Trophoblast cell (in vitro differentiated cells and primary cell): ENCODE measurements around the gene BMERB1.

ENCODE experiments used
- DNase-seq, 2 donors: peaks; one replicate each; pipeline ENCODE4 v3.0.0-alpha.2; 2016
- H2AFZ ChIP-seq: 2 replicates; pipeline ENCODE4 v1.6.1; 2013; ENCODE audit warnings: low read length, moderate library complexity, mild to moderate bottlenecking; ENCODE audit not compliant: insufficient read depth, poor library complexity
- H2AK5ac ChIP-seq: 2 replicates; pipeline ENCODE4 v1.6.1; 2013; ENCODE audit warnings: mild to moderate bottlenecking, low read length
- H2BK120ac ChIP-seq: 2 replicates; pipeline ENCODE4 v1.6.1; 2013; ENCODE audit warnings: low read length, mild to moderate bottlenecking, moderate library complexity; ENCODE audit not compliant: insufficient read depth, poor library complexity
- H2BK12ac ChIP-seq: 2 replicates; pipeline ENCODE4 v1.6.1; 2013; ENCODE audit warnings: mild to moderate bottlenecking, low read length, moderate library complexity
- H2BK5ac ChIP-seq: 2 replicates; pipeline ENCODE4 v1.6.1; 2013; ENCODE audit warnings: low read length, low read depth, moderate library complexity, mild to moderate bottlenecking; ENCODE audit not compliant: poor library complexity
- H3K14ac ChIP-seq: 2 replicates; pipeline ENCODE4 v1.6.1; 2013; ENCODE audit warnings: mild to moderate bottlenecking, low read length
- H3K18ac ChIP-seq: 2 replicates; pipeline ENCODE4 v1.6.1; 2013; ENCODE audit warnings: mild to moderate bottlenecking, low read length
- H3K23ac ChIP-seq: 2 replicates; pipeline ENCODE4 v1.6.1; 2013; ENCODE audit warnings: low read length
- H3K27ac ChIP-seq: 2 replicates; pipeline ENCODE4 v1.5.1; 2013; ENCODE audit warnings: low read depth, mild to moderate bottlenecking, inconsistent platforms, low read length, moderate library complexity
- H3K27me3 ChIP-seq: 2 replicates; pipeline ENCODE4 v1.6.1; 2013; ENCODE audit warnings: inconsistent platforms, mild to moderate bottlenecking, low read length, moderate library complexity; ENCODE audit not compliant: insufficient read depth
- H3K36me3 ChIP-seq, 2 experiments: 1 replicate in 1 of 2; 2 replicates in 1 of 2; pipeline ENCODE4 v1.6.1; 2013; ENCODE audit warnings: low read length in 2 of 2, mild to moderate bottlenecking in 2 of 2, moderate library complexity in 1 of 2; ENCODE audit not compliant: insufficient read depth in 2 of 2, control insufficient read depth in 1 of 2
- H3K4ac ChIP-seq: 2 replicates; pipeline ENCODE4 v1.6.1; 2013; ENCODE audit warnings: low read depth, mild to moderate bottlenecking, low read length, moderate library complexity
- H3K4me1 ChIP-seq, 2 experiments: 1 replicate in 1 of 2; 2 replicates in 1 of 2; pipeline ENCODE4 v1.6.1; 2013; ENCODE audit warnings: low read length in 2 of 2, mild to moderate bottlenecking in 2 of 2, moderate library complexity in 1 of 2; ENCODE audit not compliant: insufficient read depth in 2 of 2, control insufficient read depth in 1 of 2
- H3K4me2 ChIP-seq: 2 replicates; pipeline ENCODE4 v1.6.1; 2013; ENCODE audit warnings: inconsistent platforms, mild to moderate bottlenecking, low read length, moderate library complexity
- H3K4me3 ChIP-seq: 2 replicates; pipeline ENCODE4 v1.5.1; 2013; ENCODE audit warnings: mild to moderate bottlenecking, low read depth, low read length, inconsistent platforms
- H3K79me1 ChIP-seq: one replicate; pipeline ENCODE4 v1.6.1; 2013; ENCODE audit warnings: low read length
- H3K79me2 ChIP-seq: 2 replicates; pipeline ENCODE4 v1.6.1; 2013; ENCODE audit warnings: low read length, mild to moderate bottlenecking; ENCODE audit not compliant: control insufficient read depth, insufficient read depth, poor library complexity
- H3K9ac ChIP-seq: 2 replicates; pipeline ENCODE4 v1.6.1; 2013; ENCODE audit warnings: mild to moderate bottlenecking, low read length
- H3K9me3 ChIP-seq: 2 replicates; pipeline ENCODE4 v1.6.1; 2013; ENCODE audit warnings: low read depth, mild to moderate bottlenecking, control low read depth, inconsistent platforms, low read length; ENCODE audit not compliant: insufficient read depth
- H4K12ac ChIP-seq: 2 replicates; pipeline ENCODE4 v1.6.1; 2013; ENCODE audit warnings: low read depth, mild to moderate bottlenecking, low read length, moderate library complexity
- H4K8ac ChIP-seq: 2 replicates; pipeline ENCODE4 v1.6.1; 2013; ENCODE audit warnings: low read depth, mild to moderate bottlenecking, low read length, moderate library complexity
- H4K91ac ChIP-seq: one replicate; pipeline ENCODE4 v1.6.1; 2013; ENCODE audit warnings: low read depth, mild to moderate bottlenecking, low read length, moderate library complexity
- WGBS: extraction: QIAGEN DNeasy Blood & Tissue Kit; methylation state at CpG from one replicate; pipeline ENCODE4 v1.1.7; 2013; ENCODE audit warnings: missing lambda C conversion rate; ENCODE audit not compliant: insufficient read length, insufficient coverage; ENCODE audit errors: extremely low coverage; 5-methylcytosine and 5-hydroxymethylcytosine counted together

The BMERB1 gene

GRCh38 chr16:15576960-15577958, 142.9 kb downstream of the BMERB1 start:
- Histone ChIP-seq H2AK5ac (no peak overlapping the region), H4K91ac (no peak overlapping the region), H3K4ac (no peak overlapping the region), H2AFZ (no peak overlapping the region), H3K27me3 (no peaks in the 10 kb centered on the region), H3K4me1 (no peaks in the 10 kb centered on the region), H3K36me3 (no peaks in the 10 kb centered on the region), H3K14ac (no peak overlapping the region), H3K4me3 (no peak overlapping the region), H2BK5ac (no peak overlapping the region), H4K8ac (no peak overlapping the region), H3K23ac (no peak overlapping the region), H3K4me2 (no peak overlapping the region), H2BK12ac (no peak overlapping the region), H3K18ac (no peak overlapping the region), H4K12ac (no peak overlapping the region), H3K9ac (no peak overlapping the region), H3K9me3 (no peaks in the 10 kb centered on the region), H2BK120ac (no peak overlapping the region), H3K79me2 (no peaks in the 10 kb centered on the region), H3K27ac (no peak overlapping the region), H3K79me1 (no peaks in the 10 kb centered on the region)
- no CpG with 5 or more reads among the region's 20 CpGs for WGBS
- DNase-seq: no peak

DNA sequence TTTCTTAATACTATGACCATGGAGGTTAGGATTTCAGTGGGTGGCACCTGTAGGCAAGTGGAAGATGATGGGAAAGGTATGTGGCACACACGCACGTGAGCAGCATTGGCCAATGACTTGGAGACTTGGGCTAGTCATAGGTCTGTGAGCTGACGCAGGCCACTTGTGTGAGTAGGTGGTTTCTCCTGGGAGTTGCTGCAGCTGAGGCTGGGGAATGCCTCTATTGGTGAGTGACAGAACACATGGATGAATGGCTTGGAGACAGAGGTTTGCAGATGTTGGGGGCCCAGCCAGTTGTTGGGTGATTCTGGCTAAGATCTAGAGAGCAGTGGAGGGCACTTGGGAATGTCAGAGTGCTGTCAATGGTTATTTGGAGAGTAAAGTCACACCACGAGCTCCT, 144.4 kb downstream of the BMERB1 start:
- H2BK120ac ChIP-seq: no peak overlapping the region
- H3K23ac ChIP-seq: no peak overlapping the region
- H3K4me3 ChIP-seq: peak overlapping the region; percentile 13
- no peaks in the 10 kb centered on the region for H3K9me3 ChIP-seq
- no peak overlapping the region for H2AK5ac ChIP-seq
- H2AFZ ChIP-seq: no peak overlapping the region
- no peak overlapping the region for H3K18ac ChIP-seq
- no peak overlapping the region for H2BK5ac ChIP-seq
- H3K79me2 ChIP-seq: no peaks in the 10 kb centered on the region
- H3K14ac ChIP-seq: no peak overlapping the region
- no CpG with 5 or more reads among the region's 4 CpGs for WGBS
- no peak overlapping the region for H3K27ac ChIP-seq
- no peak overlapping the region for H4K8ac ChIP-seq
- H3K4ac ChIP-seq: no peak overlapping the region
- H3K9ac ChIP-seq: no peak overlapping the region
- no peak for DNase-seq
- no peak overlapping the region for H2BK12ac ChIP-seq
- H3K27me3 ChIP-seq: no peaks in the 10 kb centered on the region
- H3K79me1 ChIP-seq: no peaks in the 10 kb centered on the region
- no peaks in the 10 kb centered on the region for H3K4me1 ChIP-seq
- no peak overlapping the region for H4K91ac ChIP-seq
- no peak overlapping the region for H3K4me2 ChIP-seq
- no peak overlapping the region for H4K12ac ChIP-seq
- no peaks in the 10 kb centered on the region for H3K36me3 ChIP-seq

DNA sequence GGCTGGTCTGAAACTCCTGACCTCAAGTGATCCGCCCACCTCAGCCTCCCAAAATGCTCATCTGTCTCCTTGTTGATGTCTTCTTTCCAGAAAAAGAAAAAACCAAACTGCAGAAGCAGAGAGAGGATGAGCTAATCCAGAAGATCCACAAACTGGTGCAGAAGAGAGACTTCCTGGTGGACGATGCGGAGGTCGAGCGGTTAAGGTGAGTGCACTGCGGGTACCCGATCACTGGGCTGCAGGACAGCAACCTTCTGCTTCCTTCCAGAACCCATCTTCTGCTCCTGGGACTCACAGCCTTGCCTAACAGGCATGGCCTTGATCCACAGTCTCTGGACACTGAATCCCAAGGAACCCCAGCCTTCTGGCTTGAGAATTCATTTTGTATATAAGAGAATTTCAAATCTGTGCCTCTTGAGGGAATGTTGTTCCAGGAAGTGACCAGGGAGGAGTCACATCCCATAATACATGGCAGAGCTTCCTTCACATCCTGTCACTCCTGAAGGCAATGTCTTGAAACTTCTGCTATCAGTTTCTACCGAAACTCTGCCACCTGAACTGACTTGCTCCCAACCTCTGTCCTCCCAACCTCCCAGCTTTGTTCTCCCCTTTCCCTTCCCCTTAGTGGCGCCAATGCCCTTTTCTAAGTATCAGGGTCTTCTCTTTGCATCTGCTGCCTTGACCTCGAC, 146.9 kb downstream of the BMERB1 start:
- H2BK120ac ChIP-seq: no peak overlapping the region
- H3K9ac ChIP-seq: no peak overlapping the region
- WGBS: no CpG with 5 or more reads among the region's 10 CpGs
- H3K4ac ChIP-seq: no peak overlapping the region
- no peak overlapping the region for H3K4me3 ChIP-seq
- H2BK12ac ChIP-seq: no peak overlapping the region
- H3K27me3 ChIP-seq: no peaks in the 10 kb centered on the region
- no peaks in the 10 kb centered on the region for H3K79me2 ChIP-seq
- no peak overlapping the region for H2BK5ac ChIP-seq
- H4K91ac ChIP-seq: no peak overlapping the region
- no peak overlapping the region for H4K12ac ChIP-seq
- no peaks in the 10 kb centered on the region for H3K4me1 ChIP-seq
- no peak overlapping the region for H3K27ac ChIP-seq
- H2AK5ac ChIP-seq: no peak overlapping the region
- H3K79me1 ChIP-seq: no peaks in the 10 kb centered on the region
- H4K8ac ChIP-seq: no peak overlapping the region
- no peak overlapping the region for H2AFZ ChIP-seq
- H3K23ac ChIP-seq: no peak overlapping the region
- no peaks in the 10 kb centered on the region for H3K36me3 ChIP-seq
- H3K18ac ChIP-seq: no peak overlapping the region
- H3K4me2 ChIP-seq: no peak overlapping the region
- no peaks in the 10 kb centered on the region for H3K9me3 ChIP-seq
- no peak for DNase-seq
- H3K14ac ChIP-seq: no peak overlapping the region

DNA sequence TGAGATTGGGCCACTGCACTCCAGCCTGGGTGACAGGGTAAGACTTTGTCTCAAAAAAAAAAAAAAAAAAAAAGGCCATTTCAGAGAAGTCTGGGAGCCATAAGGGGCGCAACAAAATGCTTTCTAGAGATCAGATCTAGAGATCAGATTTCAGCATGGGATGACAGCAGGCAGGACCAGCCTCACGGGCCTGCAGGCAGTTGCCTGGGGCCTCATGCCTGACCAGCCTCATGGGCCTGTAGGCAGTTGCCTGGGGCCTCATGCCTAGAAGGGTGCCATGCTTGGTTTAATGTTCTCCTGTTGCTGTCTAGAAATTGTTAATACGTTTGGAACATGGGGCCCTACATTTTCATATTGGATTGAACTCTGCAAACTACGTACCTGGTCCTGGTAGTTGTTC, 149.1 kb downstream of the BMERB1 start:
- Histone ChIP-seq H3K14ac (no peak overlapping the region), H3K27ac (no peak overlapping the region), H4K91ac (no peak overlapping the region), H3K79me1 (no peaks in the 10 kb centered on the region), H3K18ac (no peak overlapping the region), H3K9me3 (peaks cover 10% of the 10 kb centered on the region), H3K23ac (no peak overlapping the region), H2AFZ (no peak overlapping the region), H2BK12ac (no peak overlapping the region), H3K4me2 (no peak overlapping the region), H4K12ac (no peak overlapping the region), H3K27me3 (no peaks in the 10 kb centered on the region), H3K4me1 (no peaks in the 10 kb centered on the region), H3K79me2 (no peaks in the 10 kb centered on the region), H2BK120ac (no peak overlapping the region), H3K4ac (no peak overlapping the region), H4K8ac (no peak overlapping the region), H3K4me3 (no peak overlapping the region), H3K36me3 (peaks cover 0 to 8% of the 10 kb centered on the region in 2 experiments), H3K9ac (no peak overlapping the region), H2BK5ac (no peak overlapping the region), H2AK5ac (no peak overlapping the region)
- DNase-seq: peak; percentile 75 to 88
- no CpG with 5 or more reads among the region's 4 CpGs for WGBS
